ENCODE measurements around the gene YAE1.
A peak's percentile ranks its signal among the peaks of the same experiment; 100 is the strongest.

Gene YAE1

DNA sequence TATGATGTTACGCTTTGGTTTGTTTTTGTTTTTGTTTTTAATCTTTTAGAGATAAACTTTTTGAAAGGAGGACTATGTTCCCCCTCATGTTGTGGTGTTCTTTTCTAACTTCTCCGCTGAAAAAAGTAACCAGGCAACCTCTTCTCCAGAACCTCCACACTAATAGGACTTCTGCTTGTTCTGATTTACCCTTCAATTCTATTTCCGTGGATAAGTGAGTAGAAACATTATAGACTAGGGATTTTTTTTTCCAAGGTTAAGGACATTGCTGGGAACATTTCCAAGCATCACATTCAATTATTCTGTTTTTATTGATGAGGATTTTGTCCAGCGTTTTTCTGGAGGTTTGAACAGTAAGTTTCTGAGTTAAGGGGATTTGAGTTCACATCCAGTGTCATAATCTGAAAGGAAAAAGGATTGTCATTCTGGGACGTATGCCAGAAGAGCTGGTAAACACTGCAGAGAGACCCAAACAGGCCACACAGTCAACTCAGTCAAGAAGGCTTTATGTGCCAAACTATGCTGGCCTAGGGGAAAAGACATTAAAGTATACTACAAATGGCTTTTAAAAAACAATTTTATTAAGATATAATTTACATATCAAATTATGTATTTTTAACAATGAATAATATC lies 28.9 kb downstream of the YAE1 start:
- intact Hi-C loops (cut with DNase I) = no loop called here
- peak in 3 of 42 donors; percentile 14 to 33 (median 21) for DNase-seq

DNA sequence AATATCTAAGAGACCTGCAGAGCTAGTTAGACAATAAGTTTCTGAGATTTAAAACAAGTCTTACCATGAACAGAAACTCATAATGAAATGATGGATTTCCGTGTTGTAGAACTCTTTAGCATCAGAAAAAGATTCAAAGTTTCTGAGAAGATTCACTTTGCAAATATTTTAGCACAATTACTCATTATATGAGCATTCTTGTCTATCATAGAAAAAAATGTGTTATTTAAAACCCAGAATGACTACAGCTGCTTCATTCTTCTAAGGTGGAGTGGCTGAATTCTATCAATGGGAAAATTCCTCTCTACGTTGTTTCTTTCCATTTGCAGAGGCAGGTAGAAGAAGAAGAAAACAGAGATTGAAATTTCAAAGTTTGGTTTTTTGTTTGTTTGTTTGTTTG lies 36.1 kb downstream of the YAE1 start:
- DNase-seq = no peak
- intact Hi-C loops (cut with DNase I) = no loop called here

DNA sequence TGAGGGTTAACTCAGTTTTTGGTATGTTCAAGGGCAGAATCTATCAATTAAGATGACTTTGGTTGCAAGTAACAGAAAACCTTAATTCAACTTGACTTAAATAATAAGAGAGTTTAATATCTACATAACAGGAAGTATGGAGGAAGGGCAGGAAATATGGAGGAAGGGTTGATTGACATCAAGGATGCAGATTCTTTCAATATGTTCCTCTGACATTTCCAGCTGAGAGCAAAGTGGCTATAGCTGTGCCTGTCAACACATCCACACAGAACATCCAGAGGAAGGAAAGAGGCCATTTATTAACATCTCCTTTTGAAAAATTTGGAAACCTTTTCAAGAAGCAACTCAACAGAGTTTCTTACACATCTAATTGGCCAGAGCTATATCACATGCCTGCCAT lies 37.7 kb downstream of the YAE1 start:
- intact Hi-C loops (cut with DNase I) = no loop called here
- no peak for DNase-seq

DNA sequence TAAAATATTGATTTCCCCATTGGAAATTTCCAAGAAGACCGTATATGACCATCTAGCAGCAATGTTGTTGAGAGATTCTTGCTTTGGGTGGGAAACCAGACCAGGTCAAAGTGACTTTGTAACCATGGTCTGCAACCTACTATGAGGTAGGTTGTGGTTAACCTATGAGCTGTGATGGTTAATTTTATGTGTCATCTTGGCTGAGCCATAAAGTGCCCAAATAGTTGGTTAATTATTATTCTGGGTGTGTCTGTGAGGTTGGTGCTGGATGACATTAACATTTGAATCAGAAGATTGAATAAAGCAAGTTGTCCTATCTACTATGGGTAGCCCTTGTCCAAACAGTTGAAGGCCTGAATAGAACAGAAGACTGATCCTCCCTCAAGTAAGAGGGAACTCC lies 38.9 kb downstream of the YAE1 start:
- intact Hi-C loops (cut with DNase I) = no loop called here
- DNase-seq = no peak

DNA sequence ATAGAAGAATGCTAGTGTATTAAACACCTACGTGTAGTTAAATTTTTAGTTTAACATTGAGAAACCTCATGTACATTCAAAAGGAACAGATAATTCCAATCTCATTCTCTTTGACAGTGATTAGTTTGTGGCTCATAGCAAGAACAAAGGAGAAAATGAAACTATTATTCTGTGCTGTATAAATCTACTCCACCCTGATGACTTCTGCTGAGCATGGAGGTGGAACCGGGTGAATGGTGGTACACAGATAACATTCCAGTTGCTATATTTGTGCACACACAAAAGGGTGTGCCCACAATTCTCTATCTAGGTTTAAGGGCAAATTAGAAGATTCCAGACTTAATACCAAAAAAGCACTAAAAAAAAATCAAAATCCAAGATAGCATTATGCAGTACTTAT lies 40.1 kb downstream of the YAE1 start:
- intact Hi-C loops (cut with DNase I) = no loop called here
- DNase-seq = peak in 17 of 42 donors; percentile 10 to 73 (median 32)

DNA sequence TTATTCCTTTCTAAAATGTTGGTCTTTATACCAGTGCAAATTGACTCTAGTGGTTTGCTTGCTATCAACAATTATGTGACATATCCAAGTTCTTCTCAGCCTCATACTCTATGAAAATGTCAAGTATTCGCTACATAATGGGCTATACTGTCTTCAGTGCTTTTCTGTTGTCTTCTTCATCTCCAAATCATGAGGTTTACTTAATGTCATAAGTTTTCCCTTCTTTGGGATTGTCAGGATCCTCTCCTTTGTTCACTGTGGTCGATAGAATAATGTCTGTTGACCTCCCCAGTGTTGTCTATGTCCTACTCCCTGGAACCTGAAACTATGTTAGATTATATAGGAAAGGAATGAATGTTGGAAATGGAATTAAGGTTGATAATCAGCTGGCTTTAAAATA lies 40.7 kb downstream of the YAE1 start:
- no peak for DNase-seq

DNA sequence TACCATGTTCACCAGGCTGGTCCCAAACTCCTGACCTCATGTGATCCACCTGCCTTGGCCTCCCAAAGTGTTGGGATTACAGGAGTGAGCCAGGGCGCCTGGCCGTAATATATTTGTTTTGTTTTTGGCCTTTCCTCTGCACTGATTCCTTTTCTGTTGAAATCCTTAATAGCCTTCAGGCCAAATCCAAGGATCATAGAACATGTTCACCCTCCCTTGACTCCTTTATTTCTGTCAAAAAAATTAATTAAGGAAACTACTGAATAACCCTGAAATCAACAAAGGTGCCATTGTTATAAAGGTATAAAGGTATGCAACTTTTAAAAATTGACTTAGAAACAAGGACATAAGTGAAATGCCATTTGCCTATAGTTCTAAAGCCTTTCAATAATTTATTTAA lies 41.7 kb downstream of the YAE1 start:
- DNase-seq = no peak
- intact Hi-C loops (cut with DNase I) = no loop called here

More for the DNA sequence above, 40.7 kb downstream of the YAE1 start:
- intact Hi-C loops (cut with DNase I) = no loop called here

DNA sequence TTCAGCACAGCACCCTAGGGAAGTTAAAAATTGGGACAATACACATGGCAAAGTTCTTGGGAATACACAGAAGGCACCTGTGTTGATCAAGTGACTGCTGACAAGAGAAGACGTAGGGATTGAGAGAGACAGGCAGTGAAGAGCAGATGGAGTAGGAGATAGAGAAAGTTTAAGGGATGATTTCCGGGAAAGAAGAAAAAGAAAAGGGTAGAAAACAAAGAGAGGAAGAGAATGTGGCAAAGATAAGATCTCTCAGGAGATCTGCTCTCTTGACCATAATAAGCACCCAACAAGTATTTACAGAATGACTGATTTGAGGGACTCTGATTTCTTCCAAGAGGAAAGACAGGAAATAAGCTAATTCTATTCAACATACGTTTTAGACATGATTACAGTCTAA lies 42.1 kb downstream of the YAE1 start:
- intact Hi-C loops (cut with DNase I) = no loop called here
- no peak for DNase-seq

DNA sequence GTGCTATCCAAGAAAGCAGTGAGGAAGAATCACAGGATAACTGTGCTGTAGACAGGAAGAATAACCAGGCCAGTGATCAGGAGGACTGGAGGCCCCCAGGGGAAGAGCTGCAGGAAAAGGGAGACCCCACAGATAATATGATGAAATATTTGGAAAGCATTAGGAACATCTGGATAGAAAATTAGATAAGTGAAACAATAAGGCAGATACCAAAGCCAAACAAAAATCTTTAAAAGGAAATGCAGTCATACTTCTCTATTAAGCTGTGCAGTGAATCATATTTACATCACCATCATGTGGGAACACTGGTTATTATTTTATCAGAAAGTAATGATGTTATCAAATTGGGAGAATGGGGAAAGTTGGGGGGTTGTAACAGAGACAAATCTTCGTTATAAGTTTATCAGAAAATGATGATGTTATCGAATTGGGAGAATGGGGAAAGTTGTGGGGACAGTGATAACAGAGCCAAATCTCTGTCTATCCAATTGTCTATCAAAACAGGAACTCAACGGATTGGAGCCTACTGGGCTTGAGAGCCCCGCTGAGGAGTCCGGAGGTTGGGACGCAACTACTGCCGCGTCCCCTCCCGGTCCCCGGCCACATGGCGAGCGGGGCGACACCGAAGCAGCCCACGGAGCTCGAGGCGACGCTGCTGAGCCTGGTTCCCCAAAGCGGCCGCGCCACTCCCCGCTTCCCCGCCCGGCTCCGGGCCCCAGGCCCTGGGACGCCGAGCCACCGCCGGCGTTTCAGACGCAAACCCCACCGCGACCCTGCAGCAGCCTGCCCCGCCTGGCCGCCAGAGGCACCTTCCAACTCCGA lies 43.1 kb downstream of the YAE1 start:
- DNase-seq = peak in 5 of 42 donors; percentile 3 to 28 (median 9)

DNA sequence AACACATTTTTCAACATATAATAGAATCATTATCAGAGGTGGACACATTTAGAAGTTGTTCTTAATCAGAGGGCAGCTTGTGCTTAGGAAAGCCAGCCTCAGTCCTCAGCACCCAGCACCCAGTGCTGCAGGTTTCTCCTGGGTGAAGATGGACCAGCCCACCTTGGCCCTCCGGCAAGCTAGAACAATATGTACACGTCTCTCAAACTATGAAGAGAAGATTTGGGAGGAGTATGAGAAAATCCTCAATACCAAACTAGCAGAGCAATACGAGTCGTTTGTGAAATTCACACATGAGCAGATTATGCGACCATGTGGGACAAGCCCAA lies 43.7 kb downstream of the YAE1 start:
- DNase-seq = no peak
- intact Hi-C loops (cut with DNase I) = no loop called here

More for the DNA sequence above, 43.1 kb downstream of the YAE1 start:
- intact Hi-C loops (cut with DNase I) = no loop called here

DNA sequence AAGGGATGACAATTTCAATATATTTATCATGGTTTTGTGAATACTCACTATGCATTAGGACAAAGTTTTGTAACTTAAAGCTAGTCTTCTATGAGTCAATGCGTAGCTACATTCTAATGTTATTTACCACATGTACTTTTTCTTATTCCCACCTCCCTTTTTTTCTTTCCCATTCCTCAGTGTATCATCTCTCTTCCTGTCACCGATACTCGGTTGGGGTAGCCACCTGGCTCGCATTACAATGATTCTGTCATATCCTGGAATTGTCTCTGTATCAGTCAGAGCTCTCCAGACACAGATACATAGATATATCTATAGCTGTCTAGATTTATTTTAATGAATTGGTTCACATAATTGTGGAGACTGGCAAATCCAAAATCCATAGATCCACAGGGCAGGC lies 47.4 kb downstream of the YAE1 start:
- DNase-seq = no peak
- intact Hi-C loops (cut with DNase I) = no loop called here

DNA sequence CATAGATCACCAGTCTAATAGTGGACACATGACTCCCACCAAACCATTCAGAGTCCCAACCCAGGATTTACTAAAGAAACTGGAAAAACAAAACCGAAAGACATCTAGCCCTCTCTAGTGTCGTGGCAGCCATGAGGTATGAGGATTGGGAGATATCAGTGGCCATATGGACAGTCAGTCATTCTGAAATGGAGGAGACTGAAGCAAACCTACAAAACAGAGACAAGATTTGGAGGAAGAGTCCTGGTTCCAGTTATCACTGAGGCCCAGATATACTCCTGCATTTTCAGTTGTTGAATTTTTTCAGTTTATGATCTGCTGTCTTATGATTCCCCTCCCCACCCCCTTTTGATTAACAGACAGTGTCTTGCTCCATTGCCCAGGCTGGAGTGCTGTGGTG lies 48.1 kb downstream of the YAE1 start:
- intact Hi-C loops (cut with DNase I) = no loop called here
- no peak for DNase-seq

DNA sequence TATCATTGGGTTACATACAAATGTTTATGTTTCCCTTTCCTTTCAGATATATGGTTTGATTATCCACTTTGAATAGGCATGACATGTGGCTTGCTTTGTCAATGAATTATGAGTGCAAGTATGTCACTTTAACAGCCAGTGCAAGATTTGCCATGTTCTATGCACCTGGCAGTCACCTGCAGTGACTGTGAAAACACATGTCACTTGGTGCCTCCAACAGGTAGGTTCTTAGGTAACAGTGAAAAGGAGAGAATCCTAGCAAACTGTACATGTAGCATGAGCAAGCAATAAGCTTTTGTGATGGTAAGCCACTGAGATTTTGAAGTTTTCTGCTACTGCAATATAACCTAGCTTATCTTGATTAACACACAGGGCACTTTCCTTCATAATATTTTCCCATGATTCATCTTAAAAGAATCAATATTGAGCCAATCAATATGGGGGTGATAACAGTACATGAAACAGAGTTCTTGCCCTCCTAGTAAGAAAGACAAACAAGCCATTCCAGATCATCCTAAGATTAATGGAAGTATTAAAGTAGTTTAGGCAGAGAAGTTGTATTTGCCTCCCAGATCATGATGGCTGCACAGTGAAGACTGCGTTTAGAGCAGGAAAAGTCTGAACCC lies 49.3 kb downstream of the YAE1 start:
- DNase-seq = no peak
- intact Hi-C loops (cut with DNase I) = no loop called here

DNA sequence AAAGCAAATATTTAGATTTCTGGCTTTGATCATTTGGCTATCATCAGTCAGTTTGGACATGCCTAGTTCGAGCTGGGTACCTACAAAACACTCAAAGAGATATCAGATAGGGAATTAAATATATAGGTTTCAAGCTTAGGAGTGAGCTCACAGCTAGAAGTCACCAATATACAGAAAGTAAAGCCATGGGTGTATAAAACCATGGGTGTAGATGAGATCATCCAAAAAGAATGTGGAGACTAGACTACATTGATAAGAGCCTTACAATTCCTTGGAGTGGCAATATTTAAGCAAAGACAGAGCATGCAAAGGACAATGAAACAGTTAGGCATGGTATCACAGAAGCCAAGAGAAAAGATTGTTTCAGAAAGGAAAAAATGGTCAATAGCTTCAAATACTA lies 49.9 kb downstream of the YAE1 start:
- DNase-seq = no peak
- intact Hi-C loops (cut with DNase I) = no loop called here

DNA sequence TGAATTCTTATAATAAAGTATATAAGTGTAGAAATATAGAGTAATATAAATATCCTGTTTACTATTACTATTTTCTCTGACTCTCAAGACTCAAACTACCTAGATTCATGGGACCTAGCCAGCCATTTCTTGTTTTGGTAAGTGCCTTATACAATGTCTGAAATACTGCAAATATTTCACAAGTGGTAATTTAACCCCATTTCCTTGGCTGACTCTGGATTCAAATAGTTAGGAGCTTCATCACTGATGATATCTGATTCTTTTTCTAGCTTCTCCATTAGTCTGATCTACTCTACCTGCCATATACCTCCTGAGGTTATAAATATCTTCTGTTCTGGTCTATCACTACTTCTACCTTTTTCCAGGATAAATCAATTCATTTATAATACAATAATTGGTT lies 50.8 kb downstream of the YAE1 start:
- DNase-seq = no peak
- intact Hi-C loops (cut with DNase I) = no loop called here

DNA sequence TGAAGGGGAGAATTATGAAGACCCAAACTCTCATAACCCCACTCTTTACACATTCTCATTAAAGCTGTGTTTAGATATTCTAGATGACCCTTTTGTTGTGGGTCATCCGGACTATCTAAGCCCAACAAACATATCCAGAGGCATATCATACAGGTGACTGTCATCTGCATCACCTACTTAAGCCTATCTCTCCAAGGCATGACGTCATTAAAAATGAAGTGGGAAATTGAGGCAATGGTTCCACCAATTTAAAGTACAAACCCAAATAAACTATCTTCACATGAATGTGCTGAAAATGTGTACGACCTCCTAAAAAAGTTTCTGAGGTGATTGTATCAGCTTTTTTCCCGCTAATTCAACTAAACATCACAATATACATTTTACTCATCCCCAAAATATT lies 52.7 kb downstream of the YAE1 start:
- intact Hi-C loops (cut with DNase I) = no loop called here

DNA sequence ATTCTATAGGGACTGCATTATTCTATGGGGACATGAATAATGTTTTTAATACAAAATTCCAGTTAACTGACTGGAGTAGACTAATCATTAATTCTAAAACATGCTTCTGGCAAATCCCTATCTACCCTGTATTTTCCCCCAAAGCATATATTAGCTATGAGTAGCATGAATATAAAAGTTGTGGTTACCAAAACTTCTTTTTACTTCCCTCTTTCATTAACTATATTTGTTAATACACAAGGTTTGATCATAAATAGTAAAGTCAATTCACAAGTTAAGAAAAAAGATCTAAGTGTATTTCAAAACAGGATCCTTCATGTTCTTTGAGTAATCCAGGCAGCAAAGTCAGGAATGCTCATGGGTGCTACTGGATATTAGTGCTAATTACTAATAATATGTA lies 54.3 kb downstream of the YAE1 start:
- DNase-seq = no peak
- intact Hi-C loops (cut with DNase I) = loop anchor here (5.0 kb wide), 1 partner anchor 53 kb away; the partner anchor contains the start of gene YAE1

More for the DNA sequence above, 52.7 kb downstream of the YAE1 start:
- no peak for DNase-seq

DNA sequence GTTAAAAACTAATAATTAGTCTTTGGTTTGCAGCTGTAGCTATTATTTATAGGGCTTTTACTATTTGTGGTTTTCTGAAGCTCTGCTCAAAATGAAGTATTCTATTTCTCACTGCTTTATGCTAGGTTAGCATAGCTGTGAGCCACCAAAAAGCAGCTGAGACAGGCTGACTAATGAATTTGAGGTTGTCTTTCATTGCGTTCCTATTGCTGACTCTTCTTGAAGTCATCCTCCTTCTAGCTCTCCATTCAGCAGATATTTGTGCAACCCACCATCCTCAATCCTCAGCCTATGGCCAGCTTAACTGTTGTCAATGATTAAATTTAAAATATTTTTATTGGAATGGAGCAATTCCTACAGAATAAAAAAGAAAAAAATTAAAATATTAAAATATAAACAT lies 55.1 kb downstream of the YAE1 start:
- intact Hi-C loops (cut with DNase I) = loop anchor here (5.0 kb wide), 1 partner anchor 54 kb away; the partner anchor contains the start of gene YAE1
- no peak for DNase-seq

DNA sequence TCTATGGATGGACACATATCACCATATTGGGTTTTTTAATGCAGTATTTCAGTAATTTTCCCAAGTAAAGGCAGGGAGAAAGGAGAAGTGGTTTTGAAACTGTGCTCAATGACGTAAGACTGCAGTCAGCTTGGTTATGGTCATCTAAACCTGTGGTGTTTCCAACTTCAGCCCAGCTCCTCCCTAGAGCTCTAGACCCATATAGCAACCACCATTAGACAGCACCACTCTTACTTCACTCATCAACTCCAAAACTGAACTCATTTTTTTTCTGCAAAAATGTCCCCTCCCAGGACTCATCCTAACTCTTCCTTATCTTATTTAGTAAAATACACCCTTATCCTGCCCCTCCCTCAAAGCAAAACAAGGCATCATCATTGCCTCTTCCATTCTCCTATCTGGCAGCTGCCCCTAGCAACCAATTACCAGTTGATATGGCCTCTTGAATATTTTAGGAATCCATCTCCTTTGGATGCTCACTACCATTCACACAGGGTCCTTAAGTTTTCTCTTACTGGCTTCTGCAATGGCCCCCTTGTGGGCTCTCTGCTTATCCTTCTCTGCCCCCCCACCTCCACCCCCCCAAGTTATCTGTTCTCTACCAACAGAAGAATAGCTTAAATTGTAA lies 55.7 kb downstream of the YAE1 start:
- intact Hi-C loops (cut with DNase I) = loop anchor here (5.0 kb wide), 1 partner anchor 55 kb away; the partner anchor contains the start of gene YAE1
- DNase-seq = no peak

All from head of caudate nucleus (tissue), 42 donors.